Dermis blood vessel endothelial cell (primary cell): ENCODE results near the gene ATAD3B. TPM values are rescaled to one million over a fixed set of nuclear protein-coding genes. Genes with fewer than 3 reads are reported as not detected.
"Not testable (repeated sequence)": the region's sequence is repeated elsewhere in the genome, so short reads cannot be mapped to it uniquely, and the experiment has no call there.

Experiments
- DNase-seq: peaks from one replicate; pipeline ENCODE4 v3.0.0; 2010
- total RNA-seq: library from RNA; depleted of rRNA; stranded (reverse); fragments of >200 nt; gene quantifications from 2 replicates; pipeline ENCODE4 v1.2.3, GENCODE V29; 2014

ATAD3B gene
- total RNA-seq, 1 donor from 2014 or later, result 15.0 TPM

DNA sequence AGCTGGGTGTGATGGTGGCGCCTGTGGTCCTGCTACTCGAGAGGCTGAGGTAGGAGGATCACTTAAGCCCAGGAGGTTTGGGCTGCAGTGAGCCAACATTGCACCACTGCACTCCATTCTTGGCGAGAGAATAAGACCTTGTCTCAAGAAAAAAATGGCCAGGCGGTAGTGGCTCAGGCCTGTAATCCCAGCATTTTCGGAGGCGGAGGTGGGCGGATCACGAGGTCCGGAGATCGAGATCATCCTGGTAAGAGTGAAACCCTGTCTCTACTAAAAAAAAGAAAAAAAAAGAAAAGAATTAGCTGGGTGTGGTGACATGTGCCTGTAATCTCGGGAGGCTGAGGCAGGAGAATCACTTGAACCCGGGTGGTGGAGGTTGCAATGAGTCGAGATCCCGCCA lies 11.3 kb downstream of the ATAD3B start:
- DNase-seq, result no peak

DNA sequence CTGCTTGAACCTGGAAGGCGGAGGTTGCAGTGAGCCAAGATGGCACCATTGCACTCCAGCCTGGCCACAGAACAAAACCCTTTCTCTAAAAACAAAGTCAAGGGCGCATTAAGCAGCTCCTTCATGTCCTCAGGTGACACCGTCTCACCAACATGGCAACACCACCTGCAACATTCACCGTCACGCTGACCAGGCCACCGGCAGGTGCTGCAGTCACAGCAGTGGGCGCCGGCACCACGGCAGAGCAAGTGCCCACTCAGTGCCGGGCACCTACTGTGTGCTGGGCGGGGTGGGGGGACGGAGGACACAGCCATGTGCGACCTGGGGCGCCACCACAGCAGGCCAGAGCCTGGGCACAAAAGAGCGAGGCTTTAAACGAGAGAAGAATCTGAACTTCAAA lies 12.1 kb downstream of the ATAD3B start:
- DNase-seq, result no peak

- not testable (repeated sequence) for DNase-seq
Observed at GRCh38 chr1:1484976-1485750, 13.6 kb downstream of the ATAD3B start.

GRCh38 chr1:1485755-1486317 lies 14.3 kb downstream of the ATAD3B start:
- not testable (repeated sequence) for DNase-seq

DNA sequence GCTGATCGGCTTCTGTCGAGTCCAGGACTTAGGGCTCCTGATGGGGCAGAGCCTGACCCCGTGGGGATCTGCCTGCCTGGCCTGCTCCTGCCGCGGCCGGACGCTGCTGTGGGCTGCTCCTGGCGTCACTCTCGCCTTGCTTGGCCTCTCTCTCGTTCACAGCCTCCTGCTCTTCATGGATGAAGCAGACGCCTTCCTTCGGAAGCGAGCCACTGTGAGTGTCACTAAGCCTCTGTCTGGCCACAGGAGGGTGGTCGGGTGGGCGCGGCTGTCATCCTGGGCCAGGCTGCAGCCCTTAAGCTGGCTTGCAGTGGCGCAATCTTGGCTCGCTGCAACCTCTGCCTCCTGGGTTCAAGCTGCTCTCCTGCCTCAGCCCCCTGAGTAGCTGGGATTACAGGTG lies 16.1 kb downstream of the ATAD3B start:
- DNase-seq, result no peak

DNA sequence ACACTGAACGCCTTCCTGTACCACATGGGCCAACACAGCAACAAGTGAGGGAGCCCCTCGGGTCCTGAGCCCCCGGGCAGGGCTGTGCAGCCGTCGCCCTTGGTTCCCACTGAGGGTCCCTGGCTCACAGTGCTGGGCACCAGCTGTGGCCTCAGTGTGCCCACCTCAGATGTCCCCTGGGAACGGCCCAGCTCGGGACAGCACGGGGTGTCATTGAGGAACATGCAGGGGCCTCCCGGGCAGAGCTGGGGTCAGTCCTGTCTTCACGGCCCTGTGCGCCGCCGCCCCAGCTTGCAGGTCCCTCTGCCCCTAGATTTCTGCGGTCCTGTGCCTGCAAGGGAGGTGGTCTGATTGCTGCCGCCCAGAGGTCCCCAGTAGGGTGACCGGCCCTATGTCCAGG lies 17.7 kb downstream of the ATAD3B start:
- no peak for DNase-seq

- no peak for DNase-seq
Observed at GRCh38 chr1:1489861-1490260, 18.3 kb downstream of the ATAD3B start.

DNA sequence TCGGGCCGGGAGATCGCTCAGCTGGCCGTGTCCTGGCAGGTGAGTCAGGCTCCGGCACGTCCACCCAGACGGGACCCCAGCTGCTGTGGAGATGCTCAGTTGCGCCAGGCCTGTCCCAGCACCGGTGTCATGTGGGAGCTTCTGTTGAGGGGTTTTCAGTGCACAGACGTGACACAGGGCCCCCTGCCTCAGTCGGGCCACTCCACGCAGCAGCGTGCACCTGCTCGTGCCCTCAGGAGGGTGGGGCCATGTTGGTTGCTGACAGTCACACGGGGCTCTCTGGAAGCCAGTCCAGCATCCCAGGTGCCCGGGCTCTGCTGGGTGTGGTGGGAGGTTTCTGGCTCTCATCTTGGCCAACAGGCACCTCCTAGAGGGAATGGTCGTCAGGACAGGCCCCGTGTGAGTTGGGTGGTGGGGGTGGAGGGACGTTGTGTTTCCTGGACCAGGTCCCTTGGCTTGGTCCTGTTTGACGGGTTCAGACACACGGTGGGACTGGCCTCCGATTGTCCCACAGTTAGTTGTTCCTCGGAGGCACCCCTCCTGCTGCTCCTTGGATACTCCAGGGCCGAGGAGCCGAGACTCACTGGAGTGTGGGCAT lies 19.2 kb downstream of the ATAD3B start:
- no peak for DNase-seq

GRCh38 chr1:1491601-1492000 lies 20.0 kb downstream of the ATAD3B start:
- DNase-seq, result no peak

DNA sequence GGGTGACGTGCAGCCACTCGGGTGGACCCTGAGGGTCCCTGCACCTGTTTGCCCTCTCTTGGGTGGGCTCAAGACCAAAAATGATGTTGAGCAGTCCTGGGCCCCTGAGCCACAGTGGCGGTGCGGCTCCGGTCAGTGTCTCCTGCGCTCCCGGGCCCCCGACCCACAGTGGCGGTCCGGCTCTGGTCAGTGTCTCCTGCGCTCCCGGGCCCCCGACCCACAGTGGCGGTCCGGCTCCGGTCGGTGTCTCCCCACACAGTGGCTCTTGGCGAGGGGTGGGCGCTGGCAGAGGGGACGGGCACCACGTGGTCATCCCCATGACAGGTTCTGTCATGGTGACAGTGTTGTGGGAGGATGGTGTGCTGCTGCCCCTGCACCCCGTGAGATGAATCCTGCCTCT lies 22.7 kb downstream of the ATAD3B start:
- DNase-seq, result not testable (repeated sequence)

DNA sequence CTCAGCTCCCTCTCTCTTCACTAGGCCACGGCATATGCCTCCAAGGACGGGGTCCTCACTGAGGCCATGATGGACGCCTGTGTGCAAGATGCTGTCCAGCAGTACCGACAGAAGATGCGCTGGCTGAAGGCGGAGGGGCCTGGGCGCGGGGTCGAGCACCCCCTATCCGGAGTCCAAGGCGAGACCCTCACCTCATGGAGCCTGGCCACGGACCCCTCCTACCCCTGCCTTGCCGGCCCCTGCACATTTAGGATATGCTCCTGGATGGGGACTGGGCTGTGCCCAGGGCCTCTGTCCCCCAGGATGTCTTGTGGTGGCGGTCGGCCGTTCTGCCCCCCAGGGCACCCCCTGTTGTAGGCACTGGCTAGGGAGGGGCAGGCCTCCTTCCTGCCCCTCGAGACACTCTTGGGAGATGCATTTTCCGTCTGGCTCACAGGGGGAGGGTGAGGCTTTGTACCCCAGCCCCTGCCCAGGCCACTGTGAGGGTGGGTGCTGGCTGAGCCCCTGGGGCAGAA lies 24.0 kb downstream of the ATAD3B start:
- DNase-seq, result not testable (repeated sequence)

GRCh38 chr1:1504777-1505365 lies 33.3 kb downstream of the ATAD3B start:
- DNase-seq, result peak; percentile 75

- DNase-seq, result peak; percentile 13
Observed at GRCh38 chr1:1505366-1505798, 33.8 kb downstream of the ATAD3B start.

DNA sequence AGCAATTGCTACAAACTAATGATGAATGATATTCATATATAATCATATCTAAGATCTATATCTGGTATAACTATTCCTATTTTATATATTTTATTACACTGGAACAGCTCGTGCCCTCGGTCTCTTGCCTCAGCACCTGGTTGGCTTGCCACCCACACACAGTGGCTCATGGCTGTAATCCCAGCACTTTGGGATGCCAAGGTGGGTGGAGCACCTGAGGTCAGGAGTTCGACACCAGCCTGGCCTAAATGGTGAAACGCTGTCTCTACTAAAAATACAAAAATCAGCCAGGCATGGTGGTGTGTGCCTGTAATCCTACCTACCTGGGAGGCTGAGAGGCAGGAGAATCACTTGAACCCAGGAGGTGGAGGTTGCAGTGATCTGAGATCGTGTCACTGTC lies 34.2 kb downstream of the ATAD3B start:
- DNase-seq, result not testable (repeated sequence)

GRCh38 chr1:1507305-1507704 lies 35.7 kb downstream of the ATAD3B start:
- no peak for DNase-seq

DNA sequence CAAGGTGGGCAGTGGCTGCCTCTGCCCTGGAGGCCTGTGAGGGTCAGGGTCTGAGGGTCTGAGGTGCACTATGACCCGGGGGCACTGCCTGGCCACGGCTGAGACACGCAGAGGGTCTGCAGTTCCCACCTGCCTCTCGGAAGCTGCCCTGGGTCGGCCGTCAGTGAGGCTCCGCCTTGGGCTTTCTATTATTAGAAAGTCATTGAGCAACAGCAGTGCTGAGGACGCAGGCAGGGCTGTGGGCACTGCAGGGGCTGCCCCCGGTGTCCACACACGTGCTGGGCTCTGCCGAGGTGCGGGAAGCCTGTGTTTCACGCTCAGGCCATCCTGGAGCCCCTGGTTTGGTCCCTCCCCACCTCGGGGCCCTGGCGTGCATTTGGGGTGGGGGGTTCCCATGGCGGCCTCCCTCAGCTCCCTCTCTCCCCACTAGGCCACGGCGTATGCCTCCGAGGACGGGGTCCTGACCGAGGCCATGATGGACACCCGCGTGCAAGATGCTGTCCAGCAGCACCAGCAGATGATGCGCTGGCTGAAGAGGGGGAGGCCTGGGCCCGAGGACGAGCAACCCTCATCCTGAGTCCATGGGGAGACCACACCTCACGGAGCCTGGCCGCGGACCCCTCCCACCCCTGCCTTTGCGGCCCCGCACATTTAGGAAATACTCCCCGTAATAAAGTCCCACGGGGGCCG lies 37.4 kb downstream of the ATAD3B start:
- not testable (repeated sequence) for DNase-seq

- not testable (repeated sequence) for DNase-seq
Observed at GRCh38 chr1:1509465-1509850, 37.9 kb downstream of the ATAD3B start.

DNA sequence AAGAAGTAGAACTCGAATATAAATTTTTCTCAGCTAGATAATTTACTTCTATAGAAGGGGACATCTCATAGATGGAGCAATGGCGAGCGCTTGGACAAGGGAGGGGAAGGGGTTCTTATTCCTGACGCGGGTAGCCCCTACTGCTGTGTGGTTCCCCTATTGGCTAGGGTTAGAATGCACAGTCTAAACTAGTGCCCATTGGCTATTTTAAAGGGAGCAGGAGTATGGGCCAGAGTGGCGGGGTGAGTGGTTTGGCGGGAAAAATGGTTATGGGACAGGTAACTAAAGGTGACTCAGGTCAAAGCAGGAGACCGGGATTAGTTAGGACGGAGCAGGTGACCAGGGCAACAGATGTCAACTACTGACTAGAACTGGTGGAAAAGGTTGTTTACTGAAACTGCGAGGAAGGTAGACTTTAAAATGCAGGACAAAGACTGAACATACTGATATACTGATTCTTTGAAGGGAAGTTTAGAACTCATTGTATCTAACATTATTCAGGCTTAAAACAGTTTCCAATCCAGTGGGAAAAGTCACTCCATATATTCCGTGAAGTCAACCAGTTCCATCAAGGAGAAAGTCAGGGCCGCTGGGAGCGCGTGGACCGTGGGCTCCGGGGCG lies 39.5 kb downstream of the ATAD3B start:
- DNase-seq, result peak; percentile 43

- peak; percentile 99 for DNase-seq
Observed at GRCh38 chr1:1511533-1512285, 40.1 kb downstream of the ATAD3B start, which contains the start of gene ATAD3A. TSS of gene ATAD3A (plus strand) at chr1:1512162. CDS start at chr1:1512269, 107 bp downstream.

DNA sequence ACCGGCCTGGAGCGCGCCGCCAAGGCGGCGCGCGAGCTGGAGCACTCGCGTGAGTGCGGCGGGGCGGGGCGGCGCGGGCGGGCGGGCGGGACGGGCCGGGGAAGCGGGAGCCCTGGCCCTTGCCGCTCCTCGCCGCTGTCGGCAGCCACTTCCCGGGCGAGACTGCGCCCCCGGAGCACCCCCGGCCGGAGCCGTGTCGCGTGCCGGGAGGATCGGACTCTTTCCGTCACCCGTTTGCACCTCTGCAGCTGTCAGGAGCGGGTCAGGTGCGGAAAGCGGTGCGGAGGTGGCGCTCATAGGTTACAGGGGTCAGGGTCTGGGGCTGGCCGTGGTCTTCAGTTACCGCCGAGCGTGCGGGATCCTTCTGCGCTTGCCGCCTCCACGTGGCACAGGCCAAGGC lies 40.9 kb downstream of the ATAD3B start:
- DNase-seq, result not testable (repeated sequence)

DNA sequence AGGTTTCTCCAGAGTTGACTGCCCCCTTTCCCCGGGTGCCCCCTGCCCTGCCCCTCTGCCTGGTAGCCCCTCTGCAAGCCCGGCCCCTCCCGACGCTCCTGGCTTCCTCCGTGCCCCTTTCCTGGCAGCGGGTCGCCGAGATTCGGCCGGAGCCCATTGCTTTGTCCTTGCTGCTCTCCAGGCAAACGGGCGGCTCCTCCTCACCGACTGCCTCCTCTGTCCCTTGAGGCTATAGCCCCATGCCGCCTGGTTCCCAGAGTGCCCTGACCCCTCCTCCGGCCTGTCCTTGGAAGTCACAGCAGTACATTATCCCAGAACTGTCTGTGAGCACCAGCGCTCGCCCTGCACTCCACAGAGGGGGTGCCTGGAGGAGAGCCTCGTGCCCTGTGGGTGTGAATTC lies 42.1 kb downstream of the ATAD3B start:
- DNase-seq, result not testable (repeated sequence)
